CD14-positive monocyte (primary cell): ENCODE results near the gene BMPER. TPM values are rescaled to one million over a fixed set of nuclear protein-coding genes. Genes with fewer than 3 reads are reported as not detected.

Experiments
- DNase-seq, 3 donors: peaks; one replicate each; pipeline ENCODE4 v3.0.0-alpha.2; 2011 to 2022
- H2AFZ ChIP-seq: 2 replicates; pipeline ENCODE4 v1.6.0; 2012; ENCODE audit warnings: mild to moderate bottlenecking, low read depth, low read length, inconsistent platforms; ENCODE audit not compliant: insufficient read depth, poor library complexity, severe bottlenecking
- H3K27ac ChIP-seq, 2 donors: 1 replicate in 1 of 2; 2 replicates in 1 of 2; pipeline ENCODE4 v1.5.1; 2012 to 2013; ENCODE audit warnings: low read length in 2 of 2, control low read depth in 1 of 2, inconsistent platforms in 1 of 2, low read depth in 1 of 2, mild to moderate bottlenecking in 1 of 2
- H3K27me3 ChIP-seq, 2 donors: one replicate each; pipeline versions ENCODE4 v1.6.0 to v1.6.1; 2011 to 2013; ENCODE audit warnings: low read length in 2 of 2; ENCODE audit not compliant: control insufficient read depth in 2 of 2, insufficient read depth in 2 of 2
- H3K36me3 ChIP-seq, 2 donors: replicated peaks in 1 of 2; 1 replicate in 1 of 2; 2 replicates in 1 of 2; pipeline versions ENCODE4 v1.5.1 to v1.6.1; 2012 to 2013; ENCODE audit warnings: low read length in 2 of 2, control low read depth in 1 of 2, inconsistent platforms in 1 of 2, mild to moderate bottlenecking in 1 of 2; ENCODE audit not compliant: insufficient read depth in 2 of 2, control insufficient read depth in 1 of 2
- H3K4me1 ChIP-seq, 2 donors: 1 replicate in 1 of 2; 2 replicates in 1 of 2; pipeline versions ENCODE4 v1.5.1 to v1.6.1; 2012 to 2013; ENCODE audit warnings: low read length in 2 of 2, control low read depth in 1 of 2, inconsistent platforms in 1 of 2, mild to moderate bottlenecking in 1 of 2, moderate library complexity in 1 of 2; ENCODE audit not compliant: insufficient read depth in 2 of 2, control insufficient read depth in 1 of 2
- H3K4me2 ChIP-seq: replicated peaks from 2 replicates; pipeline ENCODE3; 2012; ENCODE audit warnings: low read length, moderate library complexity, mild to moderate bottlenecking; ENCODE audit not compliant: poor library complexity, severe bottlenecking; ENCODE audit errors: extremely low read depth
- H3K4me3 ChIP-seq, 3 experiments: fragments of 200-600 bp in 1 of 3; sonication (generic) in 1 of 3; replicated peaks in 1 of 3; 1 replicate in 2 of 3; 2 replicates in 1 of 3; pipeline ENCODE4 v1.5.1; 2011 to 2013; ENCODE audit warnings: low read length in 3 of 3, mild to moderate bottlenecking in 3 of 3, control low read depth in 2 of 3, low read depth in 2 of 3, inconsistent platforms in 1 of 3, moderate library complexity in 1 of 3
- H3K79me2 ChIP-seq: 2 replicates; pipeline ENCODE4 v1.6.0; 2012; ENCODE audit warnings: mild to moderate bottlenecking, control low read depth, inconsistent platforms, low read length, moderate library complexity; ENCODE audit not compliant: insufficient read depth
- H3K9ac ChIP-seq: 2 replicates; pipeline ENCODE4 v1.6.0; 2017; ENCODE audit warnings: low read length, mild to moderate bottlenecking; ENCODE audit not compliant: insufficient read depth, poor library complexity, severe bottlenecking
- H3K9me3 ChIP-seq, 2 donors: replicated peaks in 1 of 2; 1 replicate in 1 of 2; 2 replicates in 1 of 2; pipeline versions ENCODE4 v1.5.1 to v1.6.1; 2012 to 2013; ENCODE audit warnings: low read length in 2 of 2, control low read depth in 1 of 2; ENCODE audit not compliant: control insufficient read depth in 1 of 2, insufficient read depth in 1 of 2
- H4K20me1 ChIP-seq: 2 replicates; pipeline ENCODE4 v1.6.0; 2012; ENCODE audit warnings: mild to moderate bottlenecking, low read length, control low read depth, moderate library complexity; ENCODE audit not compliant: insufficient read depth
- H3K27ac Mint-ChIP-seq, 7 donors: one replicate each; pipeline ENCODE4 v1.8.0; 2020; ENCODE audit warnings: mild to moderate bottlenecking in 7 of 7, mixed read lengths in 7 of 7, moderate library complexity in 6 of 7, inconsistent platforms in 2 of 7
- H3K27me3 Mint-ChIP-seq, 3 donors: one replicate each; pipeline ENCODE4 v1.8.0; 2021 to 2022; ENCODE audit warnings: low read depth in 3 of 3, mild to moderate bottlenecking in 3 of 3, mixed read lengths in 3 of 3, moderate library complexity in 3 of 3, inconsistent platforms in 1 of 3
- H3K36me3 Mint-ChIP-seq, 2 donors: one replicate each; pipeline ENCODE4 v1.8.0; 2020; ENCODE audit warnings: mixed read lengths in 2 of 2, inconsistent platforms in 1 of 2, mild to moderate bottlenecking in 1 of 2
- H3K4me1 Mint-ChIP-seq: one replicate; pipeline ENCODE4 v1.8.0; 2020; ENCODE audit warnings: mild to moderate bottlenecking, mixed read lengths
- H3K4me3 Mint-ChIP-seq, 2 donors: one replicate each; pipeline ENCODE4 v1.8.0; 2020; ENCODE audit warnings: mild to moderate bottlenecking in 2 of 2, mixed read lengths in 2 of 2, moderate library complexity in 1 of 2
- H3K9me3 Mint-ChIP-seq, 7 donors: one replicate each; pipeline ENCODE4 v1.8.0; 2020 to 2022; ENCODE audit warnings: mixed read lengths in 7 of 7, mild to moderate bottlenecking in 6 of 7, moderate library complexity in 6 of 7, inconsistent platforms in 2 of 7
- WGBS: methylation state at CpG from one replicate; pipeline ENCODE4 v1.1.5; 2013; ENCODE audit warnings: missing lambda C conversion rate; ENCODE audit not compliant: insufficient coverage; 5-methylcytosine and 5-hydroxymethylcytosine counted together
- intact Hi-C, 2 donors: fragments of 100-400 bp; cut with micrococcal nuclease; formaldehyde crosslinking; loops; one replicate each; pipeline versions ENCODE4 v1.15.0 to v1.15.1; 2023
- polyA plus RNA-seq, 3 donors: library from polyadenylated mRNA; depleted of rRNA in 1 of 3; unstranded in 2 of 3; stranded (reverse) in 1 of 3; fragments of 300-500 nt in 2 of 3; fragments of >200 nt in 1 of 3; fragmentation: Illumina TruSeq in 2 of 3; gene quantifications; 1 replicate in 2 of 3; 2 replicates in 1 of 3; pipeline ENCODE4 v1.2.3, GENCODE V29; 2012 to 2021
- TF ChIP-seq, protein P1 (sequence below): fragments of 200-600 bp; IDR thresholded peaks from one replicate; pipeline ENCODE4 v1.8.0; 2022; ENCODE audit warnings: antibody characterized with exemption, mild to moderate bottlenecking

BMPER gene
- polyA plus RNA-seq, 3 donors: not detected

DNA sequence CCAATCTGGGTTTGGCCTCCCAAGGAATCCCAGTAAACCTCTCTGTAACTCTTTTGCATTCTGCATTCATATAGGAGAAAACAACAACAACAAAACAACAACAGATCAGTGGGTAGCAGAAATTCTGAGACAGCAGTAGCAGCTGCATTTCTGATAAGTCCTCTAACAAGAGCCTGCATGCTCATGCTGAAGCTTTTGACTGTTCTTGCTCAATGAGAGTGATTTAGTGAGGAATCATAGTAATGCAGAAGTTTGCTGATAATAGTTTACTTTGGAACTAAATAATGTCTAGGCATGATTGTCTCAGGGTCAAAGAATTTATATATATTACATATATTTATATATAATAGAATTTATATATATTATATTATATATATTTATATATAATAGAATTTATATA lies 35.2 kb downstream of the BMPER start:
- Histone ChIP-seq H2AFZ (no peak overlapping the region), H3K9me3 (no peaks in the 10 kb centered on the region), H4K20me1 (no peaks in the 10 kb centered on the region), H3K27ac (no peak overlapping the region), H3K27me3 (no peaks in the 10 kb centered on the region), H3K79me2 (no peaks in the 10 kb centered on the region), H3K4me1 (no peaks in the 10 kb centered on the region), H3K9ac (no peak overlapping the region), H3K4me2 (no peak overlapping the region), H3K36me3 (no peaks in the 10 kb centered on the region), H3K4me3 (no peak overlapping the region)
- no peak overlapping the region for H3K27ac Mint-ChIP-seq
- peaks cover 0 to 3% (median 0%) of the 10 kb centered on the region in 3 donors for H3K27me3 Mint-ChIP-seq
- H3K4me1 Mint-ChIP-seq: no peaks in the 10 kb centered on the region
- H3K36me3 Mint-ChIP-seq: no peaks in the 10 kb centered on the region
- TF ChIP-seq, protein P1, sequence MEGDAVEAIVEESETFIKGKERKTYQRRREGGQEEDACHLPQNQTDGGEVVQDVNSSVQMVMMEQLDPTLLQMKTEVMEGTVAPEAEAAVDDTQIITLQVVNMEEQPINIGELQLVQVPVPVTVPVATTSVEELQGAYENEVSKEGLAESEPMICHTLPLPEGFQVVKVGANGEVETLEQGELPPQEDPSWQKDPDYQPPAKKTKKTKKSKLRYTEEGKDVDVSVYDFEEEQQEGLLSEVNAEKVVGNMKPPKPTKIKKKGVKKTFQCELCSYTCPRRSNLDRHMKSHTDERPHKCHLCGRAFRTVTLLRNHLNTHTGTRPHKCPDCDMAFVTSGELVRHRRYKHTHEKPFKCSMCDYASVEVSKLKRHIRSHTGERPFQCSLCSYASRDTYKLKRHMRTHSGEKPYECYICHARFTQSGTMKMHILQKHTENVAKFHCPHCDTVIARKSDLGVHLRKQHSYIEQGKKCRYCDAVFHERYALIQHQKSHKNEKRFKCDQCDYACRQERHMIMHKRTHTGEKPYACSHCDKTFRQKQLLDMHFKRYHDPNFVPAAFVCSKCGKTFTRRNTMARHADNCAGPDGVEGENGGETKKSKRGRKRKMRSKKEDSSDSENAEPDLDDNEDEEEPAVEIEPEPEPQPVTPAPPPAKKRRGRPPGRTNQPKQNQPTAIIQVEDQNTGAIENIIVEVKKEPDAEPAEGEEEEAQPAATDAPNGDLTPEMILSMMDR: no peak
- peaks cover 0 to 4% (median 0%) of the 10 kb centered on the region in 7 donors for H3K9me3 Mint-ChIP-seq
- no peak for DNase-seq
- H3K4me3 Mint-ChIP-seq: no peak overlapping the region
- intact Hi-C loops: no loop called here

DNA sequence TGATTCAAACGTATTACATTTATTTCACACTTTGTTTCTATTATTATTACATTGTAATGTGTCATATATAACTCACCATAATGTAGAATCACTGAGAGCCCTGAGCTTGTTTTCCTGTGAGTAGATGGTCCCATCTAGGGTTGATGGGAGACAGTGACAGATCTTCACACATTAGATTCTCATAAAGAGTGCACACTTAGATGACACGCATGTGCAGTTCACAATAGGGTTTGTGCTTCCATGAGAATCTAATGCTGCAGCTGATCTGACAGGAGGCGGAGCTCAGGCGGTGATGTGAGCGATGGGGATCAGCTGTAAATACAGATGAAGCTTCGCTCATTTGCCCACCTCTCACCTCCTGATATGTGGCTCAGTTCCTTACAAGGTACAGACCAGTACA lies 36.1 kb downstream of the BMPER start:
- Histone ChIP-seq H2AFZ (no peak overlapping the region), H4K20me1 (no peaks in the 10 kb centered on the region), H3K27me3 (no peaks in the 10 kb centered on the region), H3K36me3 (no peaks in the 10 kb centered on the region), H3K79me2 (no peaks in the 10 kb centered on the region), H3K4me2 (no peak overlapping the region), H3K27ac (no peak overlapping the region), H3K4me3 (no peak overlapping the region), H3K4me1 (no peaks in the 10 kb centered on the region), H3K9me3 (no peaks in the 10 kb centered on the region), H3K9ac (no peak overlapping the region)
- Mint-ChIP-seq H3K4me3 (no peak overlapping the region), H3K36me3 (no peaks in the 10 kb centered on the region), H3K27me3 (peaks cover 0 to 3% (median 2%) of the 10 kb centered on the region in 3 donors), H3K27ac (no peak overlapping the region), H3K4me1 (no peaks in the 10 kb centered on the region), H3K9me3 (peaks cover 0 to 4% (median 3%) of the 10 kb centered on the region in 7 donors)
- WGBS: 100% methylated on average over 2 of the region's 6 CpGs
- intact Hi-C loops: no loop called here
- no peak for DNase-seq
- TF ChIP-seq, protein P1: no peak
